Activated T-helper 9 cell treated with anti-CD3 and anti-CD28 coated beads, Interleukin-2, amount 50 U/mL, for 16 hours (primary cell): ENCODE data around the gene ACMSD.
"Not testable (repeated sequence)": the region's sequence is repeated elsewhere in the genome, so short reads cannot be mapped to it uniquely, and the experiment has no call there.

ENCODE experiments used
- DNase-seq: peaks from one replicate; pipeline ENCODE4 v3.0.0-alpha.2; 2020; ENCODE audit warnings: low read depth

ACMSD gene

GRCh38 chr2:134852518-134852917, 14.1 kb downstream of the ACMSD start:
- DNase-seq: no peak

GRCh38 chr2:134855709-134856108, 17.3 kb downstream of the ACMSD start:
- no peak for DNase-seq

GRCh38 chr2:134858245-134858644, 19.8 kb downstream of the ACMSD start:
- DNase-seq: no peak

- no peak for DNase-seq
Measured at GRCh38 chr2:134861173-134861572, 22.8 kb downstream of the ACMSD start.

- no peak for DNase-seq
Measured at GRCh38 chr2:134862069-134862468, 23.7 kb downstream of the ACMSD start.

GRCh38 chr2:134862674-134863073, 24.3 kb downstream of the ACMSD start:
- no peak for DNase-seq

- no peak for DNase-seq
Measured at GRCh38 chr2:134863446-134863845, 25.0 kb downstream of the ACMSD start.

- DNase-seq: no peak
Measured at GRCh38 chr2:134865067-134865787, 26.8 kb downstream of the ACMSD start.

- DNase-seq: no peak
Measured at GRCh38 chr2:134866498-134867099, 28.2 kb downstream of the ACMSD start.

GRCh38 chr2:134869946-134870736, 31.7 kb downstream of the ACMSD start:
- DNase-seq: no peak

- no peak for DNase-seq
Measured at GRCh38 chr2:134873152-134873551, 34.7 kb downstream of the ACMSD start.

- no peak for DNase-seq
Measured at GRCh38 chr2:134875309-134875708, 36.9 kb downstream of the ACMSD start.

GRCh38 chr2:134882773-134883172, 44.4 kb downstream of the ACMSD start:
- no peak for DNase-seq

GRCh38 chr2:134883552-134884293, 45.3 kb downstream of the ACMSD start:
- DNase-seq: no peak

- no peak for DNase-seq
Measured at GRCh38 chr2:134884435-134884834, 46.0 kb downstream of the ACMSD start.

- no peak for DNase-seq
Measured at GRCh38 chr2:134892282-134893035, 54.0 kb downstream of the ACMSD start.

- no peak for DNase-seq
Measured at GRCh38 chr2:134897932-134898331, 59.5 kb downstream of the ACMSD start.

- no peak for DNase-seq
Measured at GRCh38 chr2:134899204-134899603, 60.8 kb downstream of the ACMSD start.

- no peak for DNase-seq
Measured at GRCh38 chr2:134900151-134900550, 61.7 kb downstream of the ACMSD start.

GRCh38 chr2:134903701-134904100, 65.3 kb downstream of the ACMSD start:
- not testable (repeated sequence) for DNase-seq

GRCh38 chr2:134905168-134905567, 66.8 kb downstream of the ACMSD start:
- DNase-seq: no peak

GRCh38 chr2:134906726-134907125, 68.3 kb downstream of the ACMSD start:
- no peak for DNase-seq
